NCI-H146 (cell line): ENCODE measurements around the gene ABCB10.
"Not testable (repeated sequence)": the region's sequence is repeated elsewhere in the genome, so short reads cannot be mapped to it uniquely, and the experiment has no call there.

Experiments
- DNase-seq: peaks from one replicate; lab custom pipeline; 2025; lab: John Stamatoyannopoulos, UW

The ABCB10 gene

DNA sequence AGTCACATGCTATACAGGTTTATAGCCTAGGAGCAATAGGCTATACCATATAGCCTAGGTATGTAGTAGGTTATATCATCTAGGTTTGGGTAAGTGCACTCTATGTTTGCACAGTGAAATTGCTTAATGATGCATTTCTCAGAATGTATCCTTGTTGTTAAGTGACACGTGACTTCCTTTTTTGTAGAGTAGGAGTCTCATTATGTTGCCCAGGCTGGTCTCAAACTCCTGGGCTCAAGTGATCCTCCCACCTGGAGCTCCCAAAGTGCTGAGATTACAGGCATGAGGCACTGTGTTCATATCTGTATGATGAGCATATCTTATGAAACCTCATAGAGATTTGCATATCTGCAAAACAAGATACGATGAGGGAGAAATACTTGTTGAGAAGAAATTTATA is 13.8 kb upstream of the ABCB10 start:
- peak; percentile 49 for DNase-seq

DNA sequence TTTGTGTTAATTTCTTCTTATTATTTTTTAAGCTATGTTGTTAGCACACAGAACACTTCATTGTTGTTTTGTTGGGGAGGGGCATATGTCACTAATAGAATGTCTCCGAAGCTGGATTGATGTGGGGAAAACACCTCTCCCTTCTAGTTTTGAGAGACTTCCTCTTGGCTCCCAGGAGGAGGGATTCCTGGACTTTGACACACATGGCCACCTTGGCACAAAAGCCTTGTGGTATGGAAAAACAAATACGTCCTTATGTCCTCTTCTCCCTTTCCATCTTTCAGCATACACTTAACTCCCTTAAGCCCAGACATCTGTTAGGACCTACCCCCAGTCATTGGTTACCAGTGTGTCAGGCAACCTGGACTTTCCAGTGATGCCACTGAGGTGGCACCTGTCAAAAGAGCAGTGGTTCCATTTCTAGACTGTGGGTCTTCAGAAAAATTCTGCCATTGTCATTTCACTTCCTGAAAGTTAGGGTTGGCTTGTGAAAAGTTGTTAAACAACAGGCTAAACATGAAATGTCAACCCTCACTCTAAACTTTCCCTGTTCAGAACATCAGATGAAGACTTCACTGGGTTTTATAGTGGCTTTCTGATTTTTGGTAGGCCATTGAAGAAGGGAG is 12.5 kb upstream of the ABCB10 start:
- DNase-seq = no peak

DNA sequence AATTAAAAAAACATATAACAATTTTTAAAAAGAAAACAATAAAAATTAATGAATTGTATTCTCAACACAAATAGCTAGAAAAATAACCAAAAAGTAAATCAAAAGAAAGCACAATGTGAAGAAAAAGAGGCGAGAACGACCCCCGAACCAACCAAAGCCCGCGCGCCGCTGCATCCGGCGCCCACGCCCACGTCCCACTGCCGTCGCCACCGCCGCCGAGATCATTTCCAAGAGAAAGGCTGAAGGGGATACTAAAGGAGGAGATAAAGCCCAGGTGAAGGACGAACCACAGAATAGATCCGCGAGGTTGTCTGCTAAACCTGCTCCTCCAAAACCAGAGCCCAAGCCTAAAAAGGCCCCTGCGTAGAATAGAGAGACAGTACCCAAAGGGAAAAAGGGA is 11.8 kb upstream of the ABCB10 start:
- DNase-seq = no peak

DNA sequence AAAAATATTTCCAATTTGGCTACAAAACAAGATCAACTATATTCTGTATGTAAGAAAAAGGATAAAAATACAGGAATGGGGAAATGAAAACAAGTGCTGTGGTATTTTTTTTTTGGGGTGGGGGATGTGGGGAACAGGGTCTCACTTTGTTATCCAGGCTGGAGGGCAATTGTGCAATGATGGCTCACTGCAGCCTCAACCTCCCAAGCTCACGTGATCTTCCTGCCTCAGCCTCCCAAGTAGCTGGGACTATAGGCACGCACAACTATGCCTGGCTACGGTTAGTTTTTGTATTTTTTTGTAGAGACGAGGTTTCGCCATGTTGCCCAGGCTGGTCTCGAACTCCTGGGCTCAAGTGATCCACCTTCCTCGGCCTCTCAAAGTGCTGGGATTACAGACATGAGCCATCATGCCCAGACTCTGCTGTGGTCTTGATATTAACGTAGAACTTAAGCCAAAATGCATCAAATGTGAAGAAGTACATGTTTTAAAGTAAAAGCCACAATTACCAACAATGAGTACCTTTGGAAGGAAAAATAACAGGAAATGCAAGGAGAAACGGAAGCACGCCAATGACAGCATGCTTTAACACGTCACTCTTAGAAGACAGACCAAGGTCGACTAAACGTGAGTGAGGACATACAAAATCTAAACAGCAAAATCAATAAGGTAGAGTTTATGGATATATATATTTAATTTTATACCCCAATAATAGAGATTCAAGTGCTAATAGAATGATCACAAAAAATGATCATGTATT is 8.8 kb upstream of the ABCB10 start:
- no peak for DNase-seq

DNA sequence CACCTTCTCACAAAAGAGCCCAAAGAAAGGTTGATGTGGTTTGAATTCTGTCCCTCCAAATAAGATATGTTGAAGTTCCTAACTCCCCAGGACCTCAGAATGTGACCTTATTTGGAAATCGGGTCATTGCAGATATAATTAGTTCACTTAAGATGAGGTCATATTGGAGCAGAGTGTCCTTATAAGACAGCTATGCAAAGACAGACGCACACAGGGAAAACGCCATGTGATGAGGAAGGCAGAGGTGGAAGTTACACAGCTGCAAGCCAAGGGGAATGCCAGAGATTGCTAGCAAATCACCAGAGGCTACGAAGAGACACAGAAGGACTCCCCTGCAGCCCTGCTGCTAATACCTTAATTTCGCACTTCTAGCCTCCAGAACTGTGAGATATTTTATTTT is 5.2 kb upstream of the ABCB10 start:
- DNase-seq = no peak

DNA sequence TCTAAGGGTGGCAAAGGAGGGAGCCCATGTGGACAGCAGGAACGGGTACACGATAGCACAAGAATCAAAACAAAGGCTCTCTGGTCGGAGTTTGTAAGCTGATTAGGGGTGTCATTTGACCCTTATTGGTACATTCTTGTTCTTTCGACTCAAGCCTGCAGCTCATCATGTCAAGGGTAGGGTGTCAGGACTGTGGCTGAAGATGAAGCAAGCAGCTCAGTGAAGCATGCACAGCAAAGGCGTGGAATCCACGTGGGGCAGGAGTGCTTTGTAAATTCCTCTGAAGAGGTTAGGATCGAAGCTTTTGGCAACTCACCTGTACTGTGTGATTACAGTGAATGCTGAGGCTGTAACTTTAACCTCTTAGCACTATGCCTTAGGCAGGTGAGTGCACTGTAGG is 4.7 kb upstream of the ABCB10 start:
- DNase-seq = no peak

DNA sequence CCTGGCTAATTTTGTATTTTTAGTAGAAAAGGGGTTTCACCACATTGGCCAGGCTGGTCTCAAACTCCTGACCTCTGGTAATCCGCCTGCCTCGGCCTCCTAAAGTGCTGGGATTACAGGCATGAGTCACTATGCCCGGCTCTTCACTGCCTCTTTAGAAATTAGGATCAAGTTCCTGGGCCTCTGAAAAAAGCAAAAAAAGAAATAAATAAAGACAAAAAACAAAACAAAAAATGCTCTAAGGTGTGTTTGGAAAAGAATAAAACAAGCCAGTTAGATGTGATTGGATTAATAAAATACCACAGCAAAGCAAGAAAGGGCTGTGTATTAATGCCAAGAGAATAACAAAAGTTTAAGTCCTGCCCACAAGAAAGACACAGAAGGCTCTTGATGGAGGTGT is 4.2 kb upstream of the ABCB10 start:
- no peak for DNase-seq

DNA sequence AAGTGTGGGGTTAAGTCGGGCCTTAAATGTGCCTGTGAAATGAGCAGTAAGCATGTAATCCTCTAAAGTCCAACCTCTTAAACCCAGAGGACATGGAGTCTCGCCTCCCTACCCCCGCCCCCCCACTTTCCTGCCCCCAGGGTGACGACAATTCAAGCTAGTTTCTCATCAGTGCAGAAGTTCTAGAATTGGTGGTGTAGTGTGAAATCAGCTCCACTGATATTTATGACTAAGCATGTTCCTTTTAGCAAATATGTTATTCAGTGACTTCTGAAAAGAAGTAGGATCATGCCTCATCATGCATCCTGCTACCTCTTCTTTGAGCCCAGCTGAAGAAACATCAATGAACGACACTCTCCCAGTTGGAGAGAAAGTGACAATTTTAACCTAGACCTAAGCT is 2.6 kb upstream of the ABCB10 start:
- no peak for DNase-seq

DNA sequence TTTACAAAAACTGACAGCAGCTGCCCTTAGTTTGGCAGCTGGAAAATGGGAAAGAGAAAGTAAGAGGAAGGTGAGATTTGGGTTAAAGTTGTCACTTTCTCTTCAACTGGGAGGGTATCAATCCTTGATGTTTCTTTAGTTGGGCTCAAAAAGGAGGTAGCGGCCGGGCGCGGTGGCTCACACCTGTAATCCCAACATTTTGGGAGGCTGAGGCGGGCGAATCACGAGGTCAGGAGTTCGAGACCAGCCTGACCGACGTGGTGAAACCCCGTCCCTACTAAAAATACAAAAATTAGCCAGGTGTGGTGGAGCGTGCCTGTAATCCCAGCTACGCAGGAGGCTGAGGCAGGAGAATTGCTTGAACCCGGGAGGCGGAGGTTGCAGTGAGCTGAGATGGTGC is 1.6 kb upstream of the ABCB10 start:
- DNase-seq = not testable (repeated sequence)

DNA sequence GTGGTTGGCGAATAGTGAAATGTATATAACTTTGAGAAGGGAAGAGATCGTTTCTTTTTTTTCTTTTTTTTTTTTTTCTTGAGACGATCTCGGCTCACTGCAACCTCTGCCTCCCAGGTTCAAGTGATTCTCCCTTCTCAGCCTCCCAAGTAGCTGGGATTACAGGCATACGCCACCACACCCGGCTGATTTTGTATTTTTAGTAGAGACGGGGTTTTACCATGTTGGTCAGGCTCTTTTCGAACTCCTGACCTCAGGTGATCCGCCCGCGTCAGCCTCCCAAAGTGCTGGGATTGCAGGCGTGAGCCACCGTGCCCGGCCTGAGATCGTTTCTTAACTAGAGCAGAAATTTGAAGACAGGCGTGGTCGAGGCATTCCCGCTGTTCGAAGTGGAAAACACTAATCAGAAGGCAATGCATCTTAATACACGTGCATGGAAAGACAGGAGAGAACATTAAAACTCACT is 862 bp upstream of the ABCB10 start:
- DNase-seq = not testable (repeated sequence)

DNA sequence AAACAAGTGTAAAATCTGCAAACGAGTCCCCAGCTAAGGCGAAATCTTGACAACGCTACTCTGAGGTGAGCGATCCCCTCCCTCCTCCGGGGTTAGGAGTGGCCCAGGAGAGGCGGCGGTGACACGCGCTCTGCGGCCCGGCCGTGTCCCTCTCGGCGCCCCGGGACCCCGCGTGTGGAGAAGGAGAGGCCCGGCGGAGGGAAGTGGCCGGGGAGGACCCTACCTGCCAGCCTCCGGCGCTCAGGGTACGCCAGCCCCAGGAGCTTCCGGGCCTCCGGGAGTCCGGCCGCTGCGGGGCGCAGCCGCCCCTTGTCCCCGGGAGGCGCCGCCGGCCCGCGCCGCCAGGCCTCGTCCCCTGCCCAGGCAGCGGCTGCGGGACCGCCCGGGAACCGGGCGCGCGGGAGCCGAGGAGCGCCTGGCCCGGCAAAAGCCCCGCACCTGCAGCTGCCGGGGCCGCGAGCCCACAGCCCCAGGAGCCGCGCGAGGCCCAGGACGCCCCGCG is 543 bp downstream of the ABCB10 start:
- peak; percentile 58 for DNase-seq

DNA sequence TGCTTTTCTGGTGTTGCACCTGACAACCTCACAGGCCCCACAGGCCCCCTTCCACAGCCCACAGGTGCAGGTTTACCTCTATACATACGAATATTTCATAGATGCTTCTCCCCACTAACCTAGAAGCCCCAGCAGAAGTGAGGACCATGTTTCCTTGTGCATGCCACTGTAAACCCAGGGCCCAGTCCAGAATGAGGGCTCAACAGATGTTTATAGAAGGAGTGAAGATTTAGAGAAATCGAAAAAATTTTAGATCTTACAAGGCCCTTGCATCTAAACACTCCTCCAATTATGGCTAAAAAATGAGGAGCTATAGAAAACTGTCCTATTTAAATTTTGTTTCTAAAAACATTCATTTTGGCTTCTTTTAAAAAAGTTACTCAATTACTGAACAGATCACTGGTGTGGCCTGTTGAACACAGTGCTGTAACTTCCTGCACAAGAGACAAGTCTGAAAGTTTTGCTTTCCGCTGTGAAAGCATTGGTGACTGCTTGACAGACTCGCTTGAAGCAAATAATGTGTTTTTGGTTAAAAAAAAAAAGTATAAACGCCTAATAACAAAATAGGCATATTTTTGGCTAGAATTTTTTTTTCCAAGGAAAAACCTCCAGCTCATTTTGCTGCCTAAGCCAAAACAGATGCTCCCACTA is 1.2 kb downstream of the ABCB10 start:
- no peak for DNase-seq

DNA sequence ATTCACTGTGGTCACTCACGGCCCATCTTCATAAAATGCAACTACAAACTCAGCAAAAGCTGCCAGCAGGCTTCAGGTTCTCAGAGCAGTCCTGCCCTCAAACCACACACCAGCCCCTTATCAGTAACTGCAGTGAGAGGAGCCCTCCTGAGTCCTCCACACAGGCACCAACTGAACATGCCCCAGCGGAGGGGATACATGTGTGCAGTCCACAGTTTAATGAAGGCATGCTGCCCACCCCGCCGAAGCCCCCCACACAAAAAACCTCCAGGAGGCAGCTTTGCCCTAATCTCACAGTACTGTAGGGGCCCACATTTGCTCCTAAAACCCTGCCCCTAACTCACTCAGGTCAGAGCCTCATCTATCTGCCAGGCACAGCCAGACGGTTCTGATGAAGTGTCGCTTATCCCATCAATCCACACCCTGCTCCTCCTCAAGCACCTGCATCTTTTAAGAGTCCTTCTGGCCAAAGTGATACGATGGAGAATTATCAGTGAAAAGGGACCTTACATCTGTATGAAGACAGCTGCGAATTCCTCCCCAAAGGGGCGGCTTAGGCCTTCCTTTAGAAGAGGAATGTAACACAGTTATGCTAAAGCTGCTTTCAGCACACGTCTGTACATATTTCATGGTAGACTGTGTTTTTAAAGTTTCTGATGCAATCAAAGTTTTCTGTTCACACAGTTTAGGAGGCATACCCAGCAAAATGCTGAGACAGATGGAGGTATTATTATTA is 3.5 kb downstream of the ABCB10 start:
- no peak for DNase-seq

DNA sequence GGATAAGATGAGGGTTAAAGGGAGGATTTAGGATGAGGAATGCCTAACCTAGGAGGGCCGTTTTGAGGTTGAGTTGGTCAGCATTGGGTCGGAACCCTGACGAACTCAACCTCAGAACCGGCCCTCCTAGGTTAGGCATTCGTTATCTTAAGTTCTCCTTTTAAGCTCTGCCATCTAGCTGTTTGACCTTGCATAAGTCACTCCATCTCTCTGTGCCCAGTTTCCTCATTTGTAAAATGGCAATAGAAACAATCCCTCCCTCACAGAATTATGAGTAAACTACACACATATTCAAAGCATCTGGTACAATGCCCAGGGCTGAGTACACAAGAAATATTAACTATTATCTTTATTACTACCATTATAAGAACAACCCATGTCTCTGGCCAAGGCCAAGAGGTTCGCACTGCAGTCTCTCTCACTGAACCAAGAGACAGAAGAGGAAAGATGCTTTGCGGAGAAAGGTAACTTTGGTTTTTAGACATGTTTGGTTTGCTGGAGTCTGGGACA is 4.8 kb downstream of the ABCB10 start:
- DNase-seq = no peak

DNA sequence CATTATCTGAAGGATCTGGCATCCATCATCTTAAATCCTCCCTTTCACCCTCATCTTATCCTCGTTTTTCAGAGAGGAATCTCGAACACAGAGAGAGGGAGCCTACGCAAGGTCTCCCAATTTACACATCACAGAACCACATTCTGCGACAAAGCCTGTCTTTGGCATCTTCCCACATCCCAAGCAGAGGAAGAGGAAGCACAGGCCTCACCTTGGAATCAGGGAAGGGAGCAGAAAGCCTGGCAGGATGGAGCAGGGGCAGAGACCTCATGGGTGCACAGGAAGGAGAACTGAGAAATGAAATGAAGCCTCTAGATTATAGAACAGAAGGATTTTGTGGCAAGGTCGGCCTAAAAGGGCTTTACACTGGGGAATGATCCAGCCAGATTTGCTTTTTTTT is 5.8 kb downstream of the ABCB10 start:
- no peak for DNase-seq

DNA sequence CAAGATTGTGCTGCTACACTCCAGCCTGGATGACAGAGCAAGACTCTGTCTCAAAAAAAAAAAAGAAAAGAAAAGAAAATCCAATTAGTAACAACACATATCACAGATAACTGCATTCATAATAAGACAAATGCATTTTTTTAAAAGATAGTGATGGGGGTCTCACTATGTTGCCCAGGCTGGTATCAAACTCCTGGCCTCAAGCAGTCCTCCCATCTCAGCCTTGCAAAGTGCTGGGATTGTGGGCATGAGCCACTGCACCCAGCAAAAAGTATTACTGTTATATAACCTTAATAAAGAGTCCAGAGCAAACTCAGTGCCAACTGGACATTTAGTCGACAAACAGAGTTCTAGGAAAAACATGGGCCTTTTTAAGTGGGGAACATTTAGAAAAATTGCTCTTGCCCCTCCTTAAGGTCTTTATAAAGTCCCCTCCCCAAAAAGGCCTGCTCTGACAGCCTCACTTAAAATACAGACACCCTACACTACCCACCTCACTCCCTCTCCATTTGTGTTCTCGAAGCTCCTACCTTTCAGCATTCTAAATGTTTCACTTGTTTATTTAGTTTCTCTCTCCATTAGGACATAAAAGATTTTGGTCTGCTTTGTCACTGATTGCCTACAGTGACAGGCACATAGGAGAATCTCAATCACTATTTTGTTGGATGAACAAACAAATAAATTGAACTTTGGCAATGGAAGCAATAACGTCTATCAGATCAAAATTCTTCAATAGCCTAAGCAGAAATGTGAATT is 7.5 kb downstream of the ABCB10 start:
- DNase-seq = no peak

DNA sequence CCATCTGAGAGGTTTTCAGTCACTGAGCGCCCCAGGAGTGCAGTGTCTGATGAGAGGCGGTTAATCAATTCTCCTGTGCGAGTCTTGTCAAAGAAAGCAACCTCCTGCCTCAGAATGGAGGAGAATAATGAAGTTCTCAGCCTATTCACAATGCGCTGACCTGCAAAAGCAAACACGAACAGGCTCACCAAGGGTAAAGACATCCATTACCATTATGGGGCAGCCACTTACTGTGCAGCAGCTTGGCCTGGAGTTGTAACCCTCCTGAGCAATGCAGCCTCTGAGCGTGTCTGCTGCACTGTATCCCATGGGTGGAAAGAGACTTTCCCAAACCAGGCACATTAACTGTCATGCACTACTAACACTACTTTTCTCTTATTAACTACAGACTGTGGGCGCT is 11.0 kb downstream of the ABCB10 start:
- no peak for DNase-seq

DNA sequence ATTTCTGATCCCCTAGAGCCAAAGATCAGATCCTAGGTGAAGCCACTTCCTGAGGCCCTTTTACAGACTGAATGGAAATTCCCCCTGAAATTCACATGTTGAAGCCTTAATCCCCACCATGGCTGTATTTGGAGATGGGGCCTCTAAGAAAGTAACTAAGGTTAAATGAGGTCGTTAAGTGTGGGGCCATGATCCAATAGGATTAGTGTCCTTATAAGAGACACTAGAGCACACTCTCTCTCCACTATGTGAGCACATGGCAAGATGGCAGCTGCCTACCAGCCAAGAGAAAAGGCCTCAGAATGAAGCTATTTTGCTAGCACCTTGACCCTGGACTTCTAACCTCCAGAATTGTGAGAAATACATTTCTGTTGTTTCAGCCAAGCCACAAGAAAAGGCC is 13.9 kb downstream of the ABCB10 start:
- DNase-seq = no peak

DNA sequence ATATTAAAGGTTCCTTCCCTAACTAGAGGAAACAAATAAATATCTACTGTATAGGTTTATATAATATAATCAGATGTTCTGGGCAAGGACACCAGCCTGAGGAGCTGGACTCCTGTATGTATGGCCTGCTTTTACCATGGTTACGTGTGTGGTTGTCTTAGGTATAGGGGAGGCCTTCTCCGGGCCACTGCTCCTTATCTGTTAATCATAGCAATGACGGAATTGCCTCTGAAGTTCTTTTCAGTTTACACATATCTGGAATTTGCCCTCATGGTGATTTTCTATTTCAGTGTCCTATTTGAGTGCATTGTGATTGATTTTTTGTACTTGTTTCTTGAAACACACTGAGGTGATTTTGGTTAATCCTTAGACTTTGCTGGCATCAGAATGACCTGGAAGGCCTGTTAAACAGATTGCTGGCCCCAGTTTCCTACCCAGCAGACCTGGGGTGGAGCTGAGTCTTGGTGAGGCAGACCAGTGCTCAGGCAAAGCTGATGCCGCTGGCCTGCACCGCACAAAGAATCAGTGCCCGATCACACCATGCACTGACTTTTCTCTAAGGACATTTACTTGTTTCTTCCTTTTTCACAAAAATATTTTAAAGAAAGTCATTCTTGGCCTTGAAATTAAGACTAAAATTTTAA is 18.5 kb downstream of the ABCB10 start:
- DNase-seq = no peak

DNA sequence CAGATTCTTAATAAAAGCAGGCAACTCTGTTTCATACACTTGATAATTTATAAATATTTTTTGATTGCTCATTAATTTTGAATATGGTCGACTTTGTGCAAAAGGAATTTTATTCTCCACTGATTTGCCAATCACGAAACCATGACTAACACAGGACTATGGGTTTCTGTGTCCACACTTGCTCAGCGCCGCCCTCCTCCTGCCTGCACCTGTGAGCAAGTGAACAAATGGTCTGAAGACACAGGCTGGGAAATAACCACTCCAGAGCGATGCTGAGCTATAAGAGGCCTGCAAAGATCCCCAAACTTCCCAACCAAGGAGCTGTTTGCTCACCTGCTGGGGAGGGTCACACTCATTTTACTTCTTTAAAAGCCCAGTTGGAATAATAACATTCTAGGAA is 19.6 kb downstream of the ABCB10 start:
- DNase-seq = no peak

DNA sequence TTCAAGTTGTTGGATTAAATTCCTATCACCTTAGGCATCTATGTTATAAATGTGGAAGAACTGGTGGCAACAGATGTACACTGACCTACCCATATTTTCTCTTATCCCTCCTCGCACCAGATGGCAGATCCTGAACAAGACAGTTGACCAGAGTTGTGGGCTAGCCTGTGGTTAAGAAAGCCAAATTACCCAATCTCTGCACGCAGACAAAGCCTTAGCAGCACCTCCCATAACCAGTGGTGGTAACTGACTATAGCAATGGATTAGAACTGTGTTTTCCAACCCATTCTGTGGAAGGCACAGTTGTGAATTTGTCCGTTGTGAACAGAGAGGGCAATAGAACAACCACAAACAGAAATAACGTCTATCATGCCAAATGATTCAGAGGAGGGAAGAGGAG is 20.6 kb downstream of the ABCB10 start:
- no peak for DNase-seq
